ENCODE data around the gene RFX1.
"Not testable (repeated sequence)": the region's sequence is repeated elsewhere in the genome, so short reads cannot be mapped to it uniquely, and the experiment has no call there.

Gene RFX1

DNA sequence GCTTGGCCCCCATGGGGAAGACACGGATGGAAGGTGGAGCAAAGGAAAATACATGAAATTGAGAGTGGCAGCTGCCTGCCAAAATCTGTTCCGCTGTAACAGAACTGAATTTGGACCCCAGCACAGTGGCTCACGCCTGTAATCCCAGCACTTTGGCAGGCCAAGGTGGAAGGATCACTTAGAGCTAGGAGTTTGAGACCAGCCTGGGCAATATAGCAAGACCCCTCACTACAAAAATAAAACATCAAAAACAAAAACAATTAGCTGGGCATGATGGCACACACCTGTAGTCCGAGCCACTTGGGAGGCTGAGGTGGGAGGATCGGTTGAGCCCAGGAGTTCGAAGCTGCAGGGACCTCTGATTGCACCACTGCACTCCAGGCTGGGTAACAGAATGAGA is 46.4 kb upstream of the RFX1 start:
- no peak for ATAC-seq
- TF ChIP-seq TCF4 (CRISPR knock-in tag; IDR thresholded peaks at IDR 0.05; ENCODE audit: borderline replicate concordance): no peak
- TF ChIP-seq ZFP3 (CRISPR knock-in tag; IDR thresholded peaks at IDR 0.05): no peak
- TF ChIP-seq GLIS3 (CRISPR knock-in tag; IDR thresholded peaks at IDR 0.05): no peak
- no peak for TF ChIP-seq CSDC2 (CRISPR knock-in tag; IDR thresholded peaks at IDR 0.05)
- no peak for TF ChIP-seq TOX (CRISPR knock-in tag; IDR thresholded peaks at IDR 0.05; ENCODE audit: borderline replicate concordance)
- no peak for TF ChIP-seq OSR1 (CRISPR knock-in tag; IDR thresholded peaks at IDR 0.05)
- TF ChIP-seq SNAI2 (CRISPR knock-in tag; IDR thresholded peaks at IDR 0.05): no peak
- TF ChIP-seq ZC3H10 (CRISPR knock-in tag; IDR thresholded peaks at IDR 0.05): no peak
- TF ChIP-seq ZNF70 (CRISPR knock-in tag; IDR thresholded peaks at IDR 0.05): no peak
- no peak for TF ChIP-seq POU6F1 (CRISPR knock-in tag; IDR thresholded peaks at IDR 0.05; ENCODE audit: borderline replicate concordance, low read depth)
- TF ChIP-seq, protein P1, sequence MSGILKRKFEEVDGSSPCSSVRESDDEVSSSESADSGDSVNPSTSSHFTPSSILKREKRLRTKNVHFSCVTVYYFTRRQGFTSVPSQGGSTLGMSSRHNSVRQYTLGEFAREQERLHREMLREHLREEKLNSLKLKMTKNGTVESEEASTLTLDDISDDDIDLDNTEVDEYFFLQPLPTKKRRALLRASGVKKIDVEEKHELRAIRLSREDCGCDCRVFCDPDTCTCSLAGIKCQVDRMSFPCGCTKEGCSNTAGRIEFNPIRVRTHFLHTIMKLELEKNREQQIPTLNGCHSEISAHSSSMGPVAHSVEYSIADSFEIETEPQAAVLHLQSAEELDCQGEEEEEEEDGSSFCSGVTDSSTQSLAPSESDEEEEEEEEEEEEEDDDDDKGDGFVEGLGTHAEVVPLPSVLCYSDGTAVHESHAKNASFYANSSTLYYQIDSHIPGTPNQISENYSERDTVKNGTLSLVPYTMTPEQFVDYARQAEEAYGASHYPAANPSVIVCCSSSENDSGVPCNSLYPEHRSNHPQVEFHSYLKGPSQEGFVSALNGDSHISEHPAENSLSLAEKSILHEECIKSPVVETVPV (CRISPR knock-in tag; IDR thresholded peaks at IDR 0.05): no peak
- no peak for TF ChIP-seq TSHZ2 (CRISPR knock-in tag; IDR thresholded peaks at IDR 0.05)
- no peak for TF ChIP-seq ZNF8 (CRISPR knock-in tag; IDR thresholded peaks at IDR 0.05)
- no peak for TF ChIP-seq RARB (CRISPR knock-in tag; IDR thresholded peaks at IDR 0.05)
- TF ChIP-seq, protein P2, sequence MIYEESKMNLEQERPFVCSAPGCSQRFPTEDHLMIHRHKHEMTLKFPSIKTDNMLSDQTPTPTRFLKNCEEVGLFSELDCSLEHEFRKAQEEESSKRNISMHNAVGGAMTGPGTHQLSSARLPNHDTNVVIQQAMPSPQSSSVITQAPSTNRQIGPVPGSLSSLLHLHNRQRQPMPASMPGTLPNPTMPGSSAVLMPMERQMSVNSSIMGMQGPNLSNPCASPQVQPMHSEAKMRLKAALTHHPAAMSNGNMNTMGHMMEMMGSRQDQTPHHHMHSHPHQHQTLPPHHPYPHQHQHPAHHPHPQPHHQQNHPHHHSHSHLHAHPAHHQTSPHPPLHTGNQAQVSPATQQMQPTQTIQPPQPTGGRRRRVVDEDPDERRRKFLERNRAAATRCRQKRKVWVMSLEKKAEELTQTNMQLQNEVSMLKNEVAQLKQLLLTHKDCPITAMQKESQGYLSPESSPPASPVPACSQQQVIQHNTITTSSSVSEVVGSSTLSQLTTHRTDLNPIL (CRISPR knock-in tag; IDR thresholded peaks at IDR 0.05; ENCODE audit: low read depth): no peak
- TF ChIP-seq PATZ1 (CRISPR knock-in tag; IDR thresholded peaks at IDR 0.05; ENCODE audit: borderline replicate concordance): no peak

GRCh38 chr19:14051980-14052379 is 45.9 kb upstream of the RFX1 start:
- TF ChIP-seq, protein P2 (CRISPR knock-in tag; IDR thresholded peaks at IDR 0.05; ENCODE audit: low read depth): no peak
- TF ChIP-seq BACH2 (CRISPR knock-in tag; IDR thresholded peaks at IDR 0.05; ENCODE audit: borderline replicate concordance) (no peak), ESRRG (CRISPR knock-in tag; IDR thresholded peaks at IDR 0.05) (no peak)
- ATAC-seq: no peak

GRCh38 chr19:14050961-14051360 is 44.8 kb upstream of the RFX1 start:
- not testable (repeated sequence) for ATAC-seq

- TF ChIP-seq TOX (CRISPR knock-in tag; IDR thresholded peaks at IDR 0.05; ENCODE audit: borderline replicate concordance) (no peak), BACH2 (CRISPR knock-in tag; IDR thresholded peaks at IDR 0.05; ENCODE audit: borderline replicate concordance) (no peak), TCF4 (CRISPR knock-in tag; IDR thresholded peaks at IDR 0.05; ENCODE audit: borderline replicate concordance) (no peak), OSR1 (CRISPR knock-in tag; IDR thresholded peaks at IDR 0.05) (no peak), ZC3H10 (CRISPR knock-in tag; IDR thresholded peaks at IDR 0.05) (no peak), ZFP30 (CRISPR knock-in tag; IDR thresholded peaks at IDR 0.05) (no peak), ARNTL (CRISPR knock-in tag; IDR thresholded peaks at IDR 0.05; ENCODE audit: borderline replicate concordance, low read depth) (no peak)
- no peak for ATAC-seq
These were observed 44.4 kb upstream of the RFX1 start for GRCh38 chr19:14050512-14050911.

All from SK-N-SH treated with all-trans-retinoic acid at 6 μM for 48 hours (cell line).